ENCODE measurements around the gene SDF2L1.
"Not testable (repeated sequence)": the region's sequence is repeated elsewhere in the genome, so short reads cannot be mapped to it uniquely, and the experiment has no call there.

Gene SDF2L1

GRCh38 chr22:21688706-21689381 lies 46.7 kb downstream of the SDF2L1 start:
- no peak for DNase-seq

GRCh38 chr22:21690401-21690801 lies 48.3 kb downstream of the SDF2L1 start:
- peak in 1 of 5 experiments; percentile 27 for DNase-seq

DNA sequence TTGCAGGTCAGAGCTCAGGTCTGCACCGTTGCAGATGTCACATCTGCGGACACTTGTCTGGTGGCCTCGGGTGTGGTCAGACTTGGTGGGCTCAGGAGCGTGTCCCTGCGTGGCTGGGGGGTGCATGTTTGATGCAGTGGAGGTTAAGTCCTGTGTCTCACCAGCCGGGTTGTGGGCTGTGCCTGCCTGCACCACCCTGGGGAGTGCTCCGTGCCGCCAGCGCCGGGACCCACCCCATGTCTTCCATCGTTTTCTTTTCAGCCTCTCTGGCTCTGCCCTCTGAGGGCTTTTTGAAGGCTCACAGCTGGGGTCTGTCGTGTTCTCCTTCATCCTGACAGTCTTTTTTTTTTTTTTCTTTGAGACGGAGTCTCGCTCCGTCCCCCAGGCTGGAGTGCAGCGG lies 49.7 kb downstream of the SDF2L1 start:
- DNase-seq: no peak

DNA sequence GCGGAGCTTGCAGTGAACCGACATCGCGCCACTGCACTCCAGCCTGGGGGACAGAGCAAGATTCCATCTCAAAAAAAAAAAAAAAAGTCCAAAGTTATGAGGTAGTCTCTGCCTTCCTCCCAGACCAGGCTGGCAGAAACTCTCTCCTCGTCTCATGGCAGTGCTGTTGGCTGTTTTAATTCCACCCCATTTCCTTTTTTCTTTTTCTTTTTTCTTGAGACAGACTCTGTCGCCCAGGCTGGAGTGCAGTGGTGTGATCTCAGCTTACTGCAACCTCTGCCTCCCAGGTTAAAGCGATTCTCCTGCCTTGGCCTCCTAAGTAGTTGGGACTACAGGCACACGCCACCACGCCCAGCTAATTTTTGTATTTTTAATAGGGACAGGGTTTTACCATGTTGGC lies 50.8 kb downstream of the SDF2L1 start:
- DNase-seq: not testable (repeated sequence)

GRCh38 chr22:21693333-21693998 lies 51.4 kb downstream of the SDF2L1 start:
- DNase-seq: no peak

Measured in T-helper 2 cell (primary cell).